Ramos (cell line): Measurements from ENCODE around the gene DAB2IP.

Experiments
- in situ Hi-C: fragments of 300-500 bp; cut with MboI; formaldehyde crosslinking; loops from one replicate; pipeline ENCODE4 v1.14.3; 2022; ENCODE audit warnings: low sequenced_read_pairs; ENCODE audit not compliant: unreplicated experiment

The DAB2IP gene

DNA sequence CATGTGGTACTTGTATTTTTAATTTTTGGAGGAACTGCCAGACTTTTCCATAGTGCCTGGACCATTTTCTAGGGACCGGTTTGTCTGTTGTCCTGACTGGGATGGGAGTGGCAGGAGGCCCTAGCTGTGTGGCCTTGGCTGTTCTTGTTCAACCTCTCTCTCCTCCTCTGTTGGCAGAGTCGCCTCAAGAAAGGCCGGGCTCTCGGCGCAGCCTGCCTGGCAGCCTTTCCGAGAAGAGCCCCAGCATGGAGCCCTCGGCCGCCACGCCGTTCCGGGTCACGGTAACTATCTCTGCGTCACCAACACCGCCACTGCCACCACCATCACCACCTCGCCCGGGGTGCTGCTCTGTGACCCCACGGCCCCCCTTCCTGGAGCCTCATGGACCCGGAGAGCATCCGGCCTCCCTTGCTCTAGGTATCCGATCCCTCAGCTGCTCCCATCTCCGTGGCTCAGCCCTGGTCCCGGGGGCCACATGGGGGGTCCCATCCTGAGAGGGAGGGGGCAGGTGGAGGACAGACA lies 27.1 kb downstream of the DAB2IP start:
- in situ Hi-C loops: no loop called here

DNA sequence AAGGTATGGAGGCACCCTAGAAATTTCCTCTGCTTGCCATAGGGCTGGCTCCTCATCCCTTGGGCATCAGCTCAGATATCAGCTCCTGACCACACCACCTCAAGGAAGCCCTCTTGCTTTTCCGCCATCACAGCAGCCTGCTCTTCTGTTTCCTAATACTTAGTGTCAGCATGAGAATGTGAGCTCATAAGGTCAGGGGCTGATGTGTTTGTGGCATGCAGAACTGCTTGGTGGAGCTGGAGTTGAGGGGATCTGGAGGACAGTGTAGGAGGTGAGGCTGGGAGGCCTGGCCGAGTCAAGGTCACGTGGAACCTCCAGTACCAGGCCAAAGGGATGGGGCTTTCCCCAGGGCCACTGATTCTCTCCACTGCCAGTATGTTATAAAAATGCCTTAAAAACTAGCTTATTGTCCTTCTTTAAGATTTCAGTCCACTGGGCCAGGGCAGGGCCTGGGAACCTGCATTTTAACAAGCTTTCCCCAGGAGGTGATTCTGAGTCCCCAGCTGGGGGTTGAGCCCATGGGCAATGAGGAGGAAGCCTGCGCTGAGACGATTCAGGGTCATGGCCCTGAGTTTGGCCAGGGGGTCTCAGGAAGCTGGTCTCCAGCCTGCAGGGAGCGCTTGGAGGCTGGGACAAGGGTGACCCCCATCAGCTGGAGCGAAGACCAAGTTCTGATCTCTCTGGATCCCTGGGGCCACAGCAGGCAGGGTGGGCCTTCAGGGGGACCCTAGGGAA lies 28.6 kb downstream of the DAB2IP start:
- in situ Hi-C loops: no loop called here

- in situ Hi-C loops: no loop called here
Measured at GRCh38 chr9:121681404-121681803, 30.0 kb downstream of the DAB2IP start.

DNA sequence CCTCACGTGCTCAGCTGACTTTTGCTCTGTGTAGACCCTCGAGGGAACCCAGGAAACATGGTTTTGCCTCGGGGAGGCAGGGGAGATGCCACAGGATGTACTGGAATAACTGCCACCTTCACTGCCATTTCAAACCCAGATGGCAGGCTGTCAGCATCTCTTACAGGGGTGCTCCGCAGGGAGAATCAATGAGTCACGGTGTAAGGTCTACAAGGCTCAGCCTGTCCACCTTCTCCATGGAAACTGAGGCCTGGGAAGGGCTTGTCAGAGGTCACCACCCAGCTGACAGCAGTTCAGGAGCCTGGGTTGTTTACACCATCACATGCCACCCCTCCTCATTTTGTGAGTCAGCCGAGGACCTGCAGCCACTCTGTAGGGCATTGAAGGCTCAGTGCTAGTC lies 30.8 kb downstream of the DAB2IP start:
- in situ Hi-C loops: no loop called here

DNA sequence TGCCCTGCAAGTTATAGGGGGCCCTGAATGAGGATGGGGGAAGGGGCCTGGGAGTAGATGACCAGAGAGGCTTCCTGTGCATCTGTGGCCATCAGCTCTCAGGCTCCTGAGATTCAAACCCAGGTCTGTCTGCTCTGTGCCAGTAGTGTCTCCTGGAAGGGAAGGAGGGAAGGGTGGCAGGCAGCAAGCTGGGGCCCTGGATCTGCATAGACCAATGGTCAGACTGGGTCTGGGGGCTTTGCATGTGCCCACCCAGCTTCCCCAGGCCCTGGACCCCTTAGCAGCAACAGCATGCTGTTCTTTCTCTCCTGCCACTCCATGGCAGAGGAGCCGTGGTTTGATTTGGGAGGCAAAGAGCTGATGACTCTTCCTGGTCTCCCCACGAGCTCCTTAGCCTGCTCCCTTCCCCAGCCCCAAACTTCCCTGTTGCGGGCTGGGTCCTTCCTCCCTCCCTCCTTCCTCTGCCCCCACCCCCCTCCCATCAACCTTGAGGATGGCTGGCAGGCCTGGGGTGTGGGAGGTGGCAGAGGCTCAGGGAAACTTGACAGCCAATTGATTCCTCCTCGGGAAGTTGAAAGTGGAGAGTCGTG lies 31.6 kb downstream of the DAB2IP start:
- in situ Hi-C loops: no loop called here

DNA sequence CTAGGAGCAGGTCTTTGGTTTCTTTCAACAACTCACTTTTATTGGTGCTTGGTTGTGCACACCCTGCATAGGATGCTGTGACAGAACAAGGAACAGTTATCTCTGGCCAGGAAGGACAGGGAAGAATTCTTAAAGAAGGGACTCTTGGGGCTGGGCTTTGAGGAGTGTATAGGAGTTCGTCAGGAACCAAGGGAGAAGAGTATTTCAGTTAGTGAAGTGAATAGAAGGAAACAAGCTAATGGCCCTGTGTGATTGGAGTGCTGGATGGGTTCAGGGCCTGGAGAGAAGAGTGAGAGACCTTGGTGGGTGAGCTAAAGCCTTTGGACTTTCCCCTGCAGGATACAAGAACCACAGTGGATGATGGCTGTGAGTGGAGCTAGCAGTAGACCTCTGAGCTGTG lies 32.2 kb downstream of the DAB2IP start:
- in situ Hi-C loops: no loop called here

DNA sequence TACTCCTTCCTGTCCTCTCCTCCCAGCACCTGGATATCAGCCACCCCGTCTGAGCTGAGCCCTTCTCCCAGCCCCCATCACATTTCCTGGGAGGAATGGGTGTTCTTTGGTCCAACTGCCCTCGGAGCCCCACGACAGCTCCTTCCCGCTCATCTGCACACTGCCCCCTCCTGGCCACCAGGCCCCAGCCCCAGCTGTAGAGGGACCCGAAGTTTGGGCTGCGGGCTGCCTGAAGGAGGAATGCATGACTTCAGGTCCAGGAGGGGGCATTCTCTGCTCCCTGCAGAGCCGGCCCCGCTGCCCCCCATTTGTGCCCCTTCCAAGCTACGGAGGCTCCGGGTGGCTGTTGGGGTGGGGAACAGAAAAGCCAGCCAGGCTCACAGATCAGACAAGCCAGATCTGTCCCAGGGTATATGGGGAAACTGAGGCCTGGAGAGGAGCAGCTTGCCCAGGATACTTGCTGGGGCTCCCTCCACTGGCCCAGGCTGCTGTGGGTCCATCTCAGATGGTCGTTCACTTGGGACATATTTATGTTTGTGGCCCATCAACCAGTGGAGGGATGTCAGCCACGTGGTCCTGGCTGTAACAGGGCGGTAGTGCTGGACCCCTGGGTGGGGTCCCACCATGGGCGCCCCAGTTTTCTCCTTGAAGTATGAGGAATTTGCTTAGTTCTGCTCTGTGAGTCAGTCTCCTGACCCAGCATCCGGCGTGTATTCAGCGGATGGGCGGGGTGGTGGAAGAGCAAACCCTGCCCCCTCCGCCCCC lies 33.1 kb downstream of the DAB2IP start:
- in situ Hi-C loops: loop anchor here (5.0 kb wide), 1 partner anchor 308 kb away; no protein-coding TSS in a partner anchor

- in situ Hi-C loops: loop anchor here (5.0 kb wide), 1 partner anchor 307 kb away; no protein-coding TSS in a partner anchor
Measured at GRCh38 chr9:121685146-121685794, 33.8 kb downstream of the DAB2IP start.

DNA sequence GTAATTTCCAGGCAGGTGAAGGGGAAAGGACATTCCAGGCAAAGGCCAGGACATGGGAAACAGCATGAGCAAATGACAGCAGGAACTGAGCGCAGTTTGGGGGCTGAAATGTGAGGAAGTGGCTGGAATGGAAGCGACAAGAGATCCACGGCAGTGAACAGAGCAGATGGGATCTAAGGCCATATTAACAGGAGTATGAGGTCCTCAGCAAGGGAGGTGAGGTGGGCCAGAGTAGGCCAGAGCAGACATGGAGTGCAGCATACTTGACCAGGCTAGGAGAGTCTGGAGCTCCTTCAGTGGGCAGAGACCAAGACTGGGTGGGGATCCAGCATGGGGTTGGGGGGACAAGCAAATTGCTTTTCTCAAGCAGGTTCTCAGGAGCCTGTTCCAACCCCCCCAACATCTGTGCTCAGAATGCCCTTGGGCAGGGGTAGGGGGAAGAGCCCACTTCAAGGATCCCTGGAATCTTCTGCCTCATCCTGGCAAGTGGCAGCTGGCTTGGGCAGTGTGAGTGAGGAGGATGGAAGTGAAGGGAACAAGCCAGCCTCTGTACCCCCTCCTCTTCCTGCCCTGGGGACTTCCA lies 34.5 kb downstream of the DAB2IP start:
- in situ Hi-C loops: loop anchor here (5.0 kb wide), 1 partner anchor 306 kb away; no protein-coding TSS in a partner anchor

DNA sequence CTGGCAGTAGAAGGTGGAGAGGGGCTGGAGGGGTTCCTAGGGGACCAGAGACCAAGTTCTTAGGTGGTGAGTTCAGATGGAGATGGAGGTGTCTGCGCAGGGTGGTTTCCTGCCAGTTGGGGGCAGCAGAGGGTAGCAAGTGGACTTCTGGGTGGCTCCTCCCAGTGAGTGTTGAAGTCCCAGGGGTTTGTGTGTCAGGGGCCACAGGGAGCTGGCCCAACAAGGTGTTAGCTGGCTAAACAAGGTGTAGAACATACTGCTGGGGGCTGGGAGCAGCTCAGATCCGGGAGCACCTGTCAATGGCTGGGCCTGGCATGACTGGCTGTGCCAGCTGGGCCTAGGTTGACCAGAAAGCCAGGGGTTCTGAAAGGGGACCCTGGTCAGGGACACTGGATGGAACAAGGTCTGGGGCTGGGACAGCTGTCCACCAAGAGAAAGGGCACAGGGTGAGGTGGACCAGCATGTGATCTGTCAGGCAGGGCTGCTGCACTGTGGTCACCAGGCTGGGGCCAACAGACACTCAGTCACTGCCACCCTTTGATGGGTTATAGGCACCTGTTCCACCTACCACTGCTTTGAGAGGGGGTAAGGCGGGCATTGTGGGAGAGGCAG lies 35.6 kb downstream of the DAB2IP start:
- in situ Hi-C loops: loop anchor here (5.0 kb wide), 1 partner anchor 305 kb away; no protein-coding TSS in a partner anchor

GRCh38 chr9:121688146-121688680 lies 36.8 kb downstream of the DAB2IP start:
- in situ Hi-C loops: loop anchor here (5.0 kb wide), 1 partner anchor 304 kb away; no protein-coding TSS in a partner anchor

GRCh38 chr9:121688681-121689080 lies 37.2 kb downstream of the DAB2IP start:
- in situ Hi-C loops: loop anchor here (5.0 kb wide), 1 partner anchor 304 kb away; no protein-coding TSS in a partner anchor

DNA sequence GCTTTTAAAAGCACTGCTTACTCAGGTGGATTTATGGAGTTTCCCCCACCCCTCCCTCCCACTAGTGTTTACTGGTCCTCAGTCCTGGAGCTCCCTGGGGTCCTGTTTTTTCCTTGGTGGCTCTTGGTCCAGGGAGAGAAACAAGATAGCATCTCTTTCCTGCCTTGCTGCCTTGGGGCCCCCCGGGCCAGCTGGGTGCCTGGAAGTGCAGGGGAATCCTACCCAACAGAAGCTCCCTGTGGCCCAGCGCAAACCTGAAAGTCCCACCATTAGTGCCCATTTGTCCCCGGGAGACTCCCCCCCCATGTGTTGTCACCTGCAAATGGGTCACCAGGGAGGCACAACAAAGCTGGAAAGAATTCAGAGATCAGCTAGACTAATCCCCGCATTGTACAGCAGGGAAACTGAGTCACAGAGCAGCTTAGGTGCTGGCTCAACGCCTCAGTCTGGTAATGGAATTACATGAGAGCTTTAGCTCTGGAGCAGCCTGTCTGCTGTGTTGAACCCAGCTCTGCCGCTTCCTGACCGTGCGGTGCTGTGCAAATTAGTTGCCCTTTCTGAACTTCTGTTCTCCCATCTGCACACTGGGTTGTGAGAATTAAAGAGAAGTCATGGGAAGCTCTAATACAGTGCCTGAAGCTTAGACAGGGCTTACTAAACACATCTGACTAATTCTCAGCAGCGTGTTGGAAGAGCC lies 38.2 kb downstream of the DAB2IP start:
- in situ Hi-C loops: loop anchor here (5.0 kb wide), 1 partner anchor 303 kb away; no protein-coding TSS in a partner anchor

- in situ Hi-C loops: no loop called here
Measured at GRCh38 chr9:121690316-121690715, 38.9 kb downstream of the DAB2IP start.

DNA sequence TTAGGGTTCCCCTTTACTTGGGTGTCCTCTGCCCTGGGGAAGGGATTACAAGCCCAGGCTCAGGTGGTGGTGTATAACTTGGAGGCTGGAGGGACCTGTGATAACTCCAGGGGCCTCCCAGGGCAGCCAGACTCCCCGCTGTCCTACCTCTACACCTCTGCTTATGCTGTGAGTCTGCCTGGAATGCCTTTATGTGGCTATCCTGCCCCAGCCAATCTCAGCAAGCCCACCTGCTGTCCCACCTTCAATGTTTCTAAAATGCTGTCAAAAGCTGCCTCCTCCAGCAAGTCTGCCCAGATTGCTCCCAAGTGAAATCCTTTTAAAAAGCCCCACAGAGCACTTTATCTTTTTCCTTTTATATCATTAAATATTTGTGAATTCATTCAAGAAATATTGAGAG lies 39.3 kb downstream of the DAB2IP start:
- in situ Hi-C loops: no loop called here

GRCh38 chr9:121691890-121692289 lies 40.5 kb downstream of the DAB2IP start:
- in situ Hi-C loops: no loop called here

- in situ Hi-C loops: no loop called here
Measured at GRCh38 chr9:121692606-121693387, 41.4 kb downstream of the DAB2IP start.

DNA sequence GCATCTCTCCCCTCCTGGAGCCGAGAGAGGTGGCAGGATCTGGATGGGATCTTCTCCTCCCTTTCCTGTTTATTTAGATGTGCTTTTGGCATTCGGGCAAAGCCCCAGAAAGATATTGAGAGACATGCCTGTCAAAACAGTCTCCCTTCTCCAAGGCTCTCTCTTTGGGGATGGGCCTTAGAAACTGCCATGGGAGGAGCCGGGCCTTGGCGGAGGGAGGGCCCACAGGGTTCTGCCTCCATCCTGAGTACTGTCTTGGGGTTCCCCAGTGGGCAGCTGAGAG lies 41.9 kb downstream of the DAB2IP start:
- in situ Hi-C loops: no loop called here
